SK-N-MC (cell line): ENCODE data around the gene OR4M2.
"Not testable (repeated sequence)": the region's sequence is repeated elsewhere in the genome, so short reads cannot be mapped to it uniquely, and the experiment has no call there.

ENCODE experiments used
- EZH2 ChIP-seq: fragments of 200-600 bp; sonication (generic); IDR thresholded peaks from one replicate; pipeline ENCODE4 v1.6.1; 2017; ENCODE audit warnings: antibody characterized with exemption
- FOXP2 ChIP-seq: optimal IDR thresholded peaks from 2 replicates; pipeline ENCODE3; 2011; ENCODE audit warnings: mild to moderate bottlenecking, moderate library complexity; ENCODE audit not compliant: insufficient read depth; ENCODE audit errors: extremely low read length, control extremely low read depth
- POLR2AphosphoS5 ChIP-seq: IDR thresholded peaks from 2 replicates; pipeline ENCODE4 v1.6.1; 2012; ENCODE audit warnings: mild to moderate bottlenecking, low read depth, low read length, borderline replicate concordance

- TF ChIP-seq POLR2AphosphoS5, EZH2, FOXP2: not testable (repeated sequence)
Observed at GRCh38 chr15:22099289-22099891, 19.1 kb downstream of the OR4M2 start.
